Peyer's patch (tissue), 4 donors: ENCODE results near the gene AUNIP.

Source experiments
- POLR2A ChIP-seq, 2 donors: fragments of 450-650 bp; IDR thresholded peaks; one replicate each; pipeline ENCODE4 v1.5.1; 2017; ENCODE audit warnings: antibody characterized with exemption in 2 of 2, mild to moderate bottlenecking in 2 of 2, moderate library complexity in 2 of 2
- TF ChIP-seq, protein P1 (sequence below), 6 experiments: fragments of 450-650 bp in 4 of 6; fragments of 200-600 bp in 2 of 6; sonication (generic) in 1 of 6; IDR thresholded peaks; one replicate each; pipeline ENCODE4 v1.5.1; 2017 to 2019; ENCODE audit warnings: antibody characterized with exemption in 6 of 6, mild to moderate bottlenecking in 3 of 6, moderate library complexity in 1 of 6

DNA sequence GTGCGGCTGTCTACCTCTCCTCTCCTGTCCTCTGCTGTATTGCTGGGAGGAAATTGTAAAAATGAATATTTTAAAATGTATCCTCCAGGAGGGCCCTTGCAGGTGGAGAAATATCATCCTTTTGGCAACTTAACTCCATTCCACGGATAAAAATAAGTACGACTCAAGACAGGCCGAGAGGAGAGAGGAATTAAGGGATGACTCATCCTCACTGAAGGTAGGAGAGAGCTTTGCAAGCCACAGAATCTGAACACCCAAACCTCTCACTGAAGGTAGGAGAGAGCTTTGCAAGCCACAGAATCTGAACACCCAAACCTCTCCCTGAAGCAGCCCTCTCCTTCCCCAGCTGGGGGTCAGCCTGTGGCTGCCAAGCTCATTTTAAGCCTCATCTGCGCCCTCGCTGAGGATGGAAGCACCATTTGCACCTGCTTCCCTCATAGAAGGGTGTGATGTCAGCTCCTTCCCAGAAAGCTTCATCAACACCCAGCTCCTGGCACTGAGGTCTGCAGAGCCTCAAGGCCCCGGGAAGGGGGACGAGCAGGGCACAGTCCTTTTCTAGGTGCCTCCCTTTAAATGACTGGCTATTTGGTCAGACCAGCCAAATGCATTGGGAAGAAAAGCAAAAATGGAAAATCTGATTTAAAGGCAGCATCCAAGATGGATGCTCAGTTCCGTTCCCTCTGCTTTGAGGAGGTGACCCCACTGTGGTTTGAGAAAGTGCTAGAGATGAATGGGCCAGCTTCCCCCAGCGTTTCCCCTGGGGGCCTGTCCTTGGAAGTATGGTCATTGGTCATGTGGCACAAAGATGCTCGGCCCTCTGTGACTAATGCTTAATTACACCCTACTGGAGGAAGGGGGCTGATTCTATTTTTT lies 72.1 kb downstream of the AUNIP start:
- TF ChIP-seq POLR2A (IDR thresholded peaks at IDR 0.05), result no peak
- TF ChIP-seq, protein P1, sequence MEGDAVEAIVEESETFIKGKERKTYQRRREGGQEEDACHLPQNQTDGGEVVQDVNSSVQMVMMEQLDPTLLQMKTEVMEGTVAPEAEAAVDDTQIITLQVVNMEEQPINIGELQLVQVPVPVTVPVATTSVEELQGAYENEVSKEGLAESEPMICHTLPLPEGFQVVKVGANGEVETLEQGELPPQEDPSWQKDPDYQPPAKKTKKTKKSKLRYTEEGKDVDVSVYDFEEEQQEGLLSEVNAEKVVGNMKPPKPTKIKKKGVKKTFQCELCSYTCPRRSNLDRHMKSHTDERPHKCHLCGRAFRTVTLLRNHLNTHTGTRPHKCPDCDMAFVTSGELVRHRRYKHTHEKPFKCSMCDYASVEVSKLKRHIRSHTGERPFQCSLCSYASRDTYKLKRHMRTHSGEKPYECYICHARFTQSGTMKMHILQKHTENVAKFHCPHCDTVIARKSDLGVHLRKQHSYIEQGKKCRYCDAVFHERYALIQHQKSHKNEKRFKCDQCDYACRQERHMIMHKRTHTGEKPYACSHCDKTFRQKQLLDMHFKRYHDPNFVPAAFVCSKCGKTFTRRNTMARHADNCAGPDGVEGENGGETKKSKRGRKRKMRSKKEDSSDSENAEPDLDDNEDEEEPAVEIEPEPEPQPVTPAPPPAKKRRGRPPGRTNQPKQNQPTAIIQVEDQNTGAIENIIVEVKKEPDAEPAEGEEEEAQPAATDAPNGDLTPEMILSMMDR (IDR thresholded peaks at IDR 0.05), result no peak
